ENCODE results near the gene ZMIZ1. TPM values are rescaled to one million over a fixed set of nuclear protein-coding genes. Genes with fewer than 3 reads are reported as not detected.

Gene ZMIZ1
- 21.9 and 47.2 TPM in 2 replicates for total RNA-seq (2014; rRNA removed; shearing (Covaris generic))

- peak; percentile 92 for DNase-seq (ENCODE audit: low read depth)
Measured at GRCh38 chr10:79068562-79069324, at the start of gene ZMIZ1. Gene ZMIZ1, plus strand, starts transcription at chr10:79068966. Its CDS starts 132,667 bp downstream, at chr10:79201633.

GRCh38 chr10:79019441-79020014 is 49.2 kb upstream of the ZMIZ1 start:
- DNase-seq (ENCODE audit: low read depth): no peak

- DNase-seq (ENCODE audit: low read depth): no peak
Measured at GRCh38 chr10:79020015-79020491, 48.7 kb upstream of the ZMIZ1 start.

GRCh38 chr10:79020605-79021004 is 48.2 kb upstream of the ZMIZ1 start:
- DNase-seq (ENCODE audit: low read depth): no peak

- DNase-seq (ENCODE audit: low read depth): no peak
Measured at GRCh38 chr10:79021331-79021907, 47.3 kb upstream of the ZMIZ1 start.

- no peak for DNase-seq (ENCODE audit: low read depth)
Measured at GRCh38 chr10:79021948-79022499, 46.7 kb upstream of the ZMIZ1 start.

- DNase-seq (ENCODE audit: low read depth): peak; percentile 22
Measured at GRCh38 chr10:79022565-79023230, 46.1 kb upstream of the ZMIZ1 start.

GRCh38 chr10:79023240-79024162 is 45.3 kb upstream of the ZMIZ1 start:
- no peak for DNase-seq (ENCODE audit: low read depth)

- no peak for DNase-seq (ENCODE audit: low read depth)
Measured at GRCh38 chr10:79024296-79024695, 44.5 kb upstream of the ZMIZ1 start.

- DNase-seq (ENCODE audit: low read depth): no peak
Measured at GRCh38 chr10:79024720-79025198, 44.0 kb upstream of the ZMIZ1 start.

GRCh38 chr10:79025199-79025832 is 43.5 kb upstream of the ZMIZ1 start:
- no peak for DNase-seq (ENCODE audit: low read depth)

GRCh38 chr10:79026341-79026761 is 42.4 kb upstream of the ZMIZ1 start:
- DNase-seq (ENCODE audit: low read depth): no peak

GRCh38 chr10:79026806-79027146 is 42.0 kb upstream of the ZMIZ1 start:
- no peak for DNase-seq (ENCODE audit: low read depth)

- DNase-seq (ENCODE audit: low read depth): no peak
Measured at GRCh38 chr10:79027147-79028055, 41.4 kb upstream of the ZMIZ1 start.

GRCh38 chr10:79028056-79028430 is 40.7 kb upstream of the ZMIZ1 start:
- no peak for DNase-seq (ENCODE audit: low read depth)

- DNase-seq (ENCODE audit: low read depth): no peak
Measured at GRCh38 chr10:79028451-79029010, 40.2 kb upstream of the ZMIZ1 start.

- DNase-seq (ENCODE audit: low read depth): no peak
Measured at GRCh38 chr10:79029478-79030390, 39.0 kb upstream of the ZMIZ1 start.

- no peak for DNase-seq (ENCODE audit: low read depth)
Measured at GRCh38 chr10:79030705-79031104, 38.1 kb upstream of the ZMIZ1 start.
